ENCODE measurements around the gene EXOC3L2.

EXOC3L2 gene

GRCh38 chr19:45249261-45250033, 4.2 kb upstream of the EXOC3L2 start:
- no peak for TF ChIP-seq CTCF (conservative IDR thresholded peaks at IDR 0.05)
- H3K27ac ChIP-seq = no peak overlapping the region

- H3K27ac ChIP-seq = no peak overlapping the region
- no peak for TF ChIP-seq CTCF (conservative IDR thresholded peaks at IDR 0.05)
Measured at GRCh38 chr19:45247136-45247535, 1.9 kb upstream of the EXOC3L2 start.

DNA sequence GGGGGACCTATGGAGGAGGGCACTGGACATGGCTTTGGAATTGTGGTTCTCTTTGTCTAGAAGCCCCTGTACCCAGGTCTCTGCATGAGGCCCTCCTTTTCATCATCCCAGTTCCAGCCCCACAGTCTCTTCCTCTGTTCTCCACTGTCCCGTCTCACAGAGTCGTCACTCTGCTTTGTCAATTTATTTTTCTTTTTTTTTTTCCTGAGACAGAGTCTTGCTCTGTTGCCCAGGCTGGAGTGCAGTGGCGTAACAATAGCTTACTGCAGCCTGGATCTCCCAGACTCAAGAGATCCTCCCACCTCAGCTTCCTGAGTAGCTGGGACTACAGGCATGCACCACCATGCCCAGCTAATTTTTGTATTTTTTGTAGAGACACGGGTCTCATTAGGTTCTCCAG, 619 bp upstream of the EXOC3L2 start:
- no peak for TF ChIP-seq CTCF (conservative IDR thresholded peaks at IDR 0.05)
- H3K27ac ChIP-seq = no peak overlapping the region

DNA sequence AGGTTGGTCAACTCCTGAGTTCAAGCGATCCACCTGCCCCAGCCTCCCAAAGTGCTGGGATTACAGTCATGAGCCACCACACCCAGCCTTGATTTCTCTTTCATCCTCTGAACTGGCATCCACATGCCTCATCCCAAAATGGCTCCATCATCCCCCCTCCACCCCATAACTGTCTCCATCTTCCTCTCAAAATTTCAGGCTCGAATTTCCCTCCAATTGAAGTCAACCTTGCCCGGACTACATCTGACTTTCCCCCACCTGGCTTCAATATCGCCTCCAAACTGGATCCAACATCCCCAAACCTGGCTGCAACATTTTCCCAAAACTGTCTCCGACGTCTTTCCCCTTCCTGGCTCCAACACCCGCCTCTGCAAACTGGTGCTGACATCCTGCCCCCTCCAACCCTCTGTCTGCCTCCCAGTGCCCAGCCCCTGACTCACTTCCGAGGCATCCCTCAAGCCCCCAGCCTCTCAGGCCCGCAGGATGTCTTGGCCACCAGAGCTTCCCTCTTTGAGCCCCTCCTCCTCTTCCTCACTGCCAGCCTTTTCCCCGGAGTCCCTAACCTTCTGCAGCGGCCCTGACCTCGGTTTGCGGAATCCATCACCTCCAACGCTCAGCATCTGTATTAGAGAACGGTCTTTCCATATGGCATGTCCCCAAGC, 943 bp downstream of the EXOC3L2 start:
- no peak overlapping the region for H3K27ac ChIP-seq
- TF ChIP-seq CTCF (conservative IDR thresholded peaks at IDR 0.05) = no peak

- no peak overlapping the region for H3K27ac ChIP-seq
- TF ChIP-seq CTCF (conservative IDR thresholded peaks at IDR 0.05) = no peak
Measured at GRCh38 chr19:45243144-45243732, 2.0 kb downstream of the EXOC3L2 start.

- H3K27ac ChIP-seq = no peak overlapping the region
- no peak for TF ChIP-seq CTCF (conservative IDR thresholded peaks at IDR 0.05)
Measured at GRCh38 chr19:45238556-45238955, 6.7 kb downstream of the EXOC3L2 start.

DNA sequence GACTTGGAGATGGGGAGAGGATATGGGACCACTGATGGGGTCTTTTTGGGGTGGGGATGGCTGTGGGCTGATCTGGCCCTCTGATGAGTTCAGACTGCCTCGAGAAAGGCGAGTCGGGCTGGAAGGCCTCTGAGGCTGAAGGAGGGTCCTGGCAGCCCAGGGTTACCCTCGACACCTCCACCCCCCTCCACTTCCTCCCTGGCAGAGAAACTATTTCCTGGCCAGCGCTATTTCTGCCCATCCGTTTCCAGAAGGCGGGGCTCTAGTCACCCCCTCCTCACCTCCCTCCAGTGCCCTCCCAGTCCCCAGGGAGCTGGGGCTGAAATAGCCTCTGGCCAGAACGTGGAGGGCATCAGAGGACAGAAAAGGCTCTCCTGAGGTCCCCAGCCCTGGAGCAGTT, 9.7 kb downstream of the EXOC3L2 start:
- TF ChIP-seq CTCF (conservative IDR thresholded peaks at IDR 0.05) = no peak
- H3K27ac ChIP-seq = no peak overlapping the region
